A673 (cell line): ENCODE results near the gene PIGS.

ENCODE experiments used
- CTCF ChIP-seq: fragments of 300-800, 200-600 bp; sonication (generic); conservative IDR thresholded peaks from 2 replicates; pipeline ENCODE4 v1.5.1; 2017; ENCODE audit warnings: low read depth, mild to moderate bottlenecking, antibody characterized with exemption, low read length, moderate library complexity, mixed read lengths
- EZH2 ChIP-seq: fragments of 200-600 bp; sonication (generic); IDR thresholded peaks from 2 replicates; pipeline ENCODE4 v1.6.1; 2017; ENCODE audit warnings: borderline replicate concordance, low read depth, mild to moderate bottlenecking, mixed read lengths, antibody characterized with exemption, low read length; ENCODE audit not compliant: poor library complexity, severe bottlenecking

GRCh38 chr17:28545787-28546415 is 25.4 kb downstream of the PIGS start:
- TF ChIP-seq EZH2 = no peak
- TF ChIP-seq CTCF = no peak
